Activated CD8-positive, alpha-beta T cell treated with anti-CD3 and anti-CD28 coated beads for 36 hours (primary cell): ENCODE measurements around the gene KIAA0319L. TPM values are rescaled to one million over a fixed set of nuclear protein-coding genes. Genes with fewer than 3 reads are reported as not detected.

Source experiments
- ATAC-seq: fragments of 200-7000 bp; cut with Tn5 transposase; one replicate; pipeline ENCODE4 v1.10.0; 2021; ENCODE audit warnings: mild to moderate bottlenecking, moderate library complexity
- CTCF ChIA-PET: fragments of 350-600 bp; sonication (Branson Sonifier 250); formaldehyde crosslinking; loops from one replicate; lab custom pipeline; 2021; ENCODE audit warnings: antibody characterized with exemption; lab: Charles Lee
- POLR2A ChIA-PET: fragments of 350-600 bp; sonication (Branson Sonifier 250); formaldehyde crosslinking; loops from one replicate; lab custom pipeline; 2021; ENCODE audit warnings: antibody characterized with exemption; lab: Charles Lee
- DNase-seq: peaks from one replicate; pipeline ENCODE4 v3.0.0-alpha.2; 2020
- H3K27ac Mint-ChIP-seq: one replicate; pipeline ENCODE4 v1.8.0; 2021; ENCODE audit warnings: mild to moderate bottlenecking, mixed read lengths
- H3K27me3 Mint-ChIP-seq: one replicate; pipeline ENCODE4 v1.8.0; 2021; ENCODE audit warnings: mixed read lengths
- H3K36me3 Mint-ChIP-seq: one replicate; pipeline ENCODE4 v1.8.0; 2021; ENCODE audit warnings: low read depth, mixed read lengths
- H3K4me1 Mint-ChIP-seq: one replicate; pipeline ENCODE4 v1.8.0; 2021; ENCODE audit warnings: low read depth, mixed read lengths
- H3K4me3 Mint-ChIP-seq: one replicate; pipeline ENCODE4 v1.8.0; 2021; ENCODE audit warnings: mild to moderate bottlenecking, moderate library complexity, mixed read lengths
- H3K9me3 Mint-ChIP-seq: one replicate; pipeline ENCODE4 v1.8.0; 2021; ENCODE audit warnings: mixed read lengths
- CTCF ChIP-seq: fragments of 200-600 bp; IDR thresholded peaks from one replicate; pipeline ENCODE4 v1.8.0; 2022; ENCODE audit warnings: antibody characterized with exemption, mild to moderate bottlenecking
- intact Hi-C: fragments of 100-400 bp; cut with micrococcal nuclease; formaldehyde crosslinking; loops from one replicate; pipeline ENCODE4 v1.10.0; 2022
- total RNA-seq, 2 experiments: library from RNA; stranded (reverse); gene quantifications; one replicate each; pipeline ENCODE4 v1.2.3, GENCODE V29; 2021

KIAA0319L gene
- total RNA-seq, 2 experiments from 2014 or later: 22.8 to 30.9 TPM

- H3K4me3 Mint-ChIP-seq: no peak overlapping the region
- peaks cover 36% of the 10 kb centered on the region for H3K36me3 Mint-ChIP-seq
- no peak for ATAC-seq
- POLR2A ChIA-PET: no interaction called here
- H3K4me1 Mint-ChIP-seq: peaks cover 9% of the 10 kb centered on the region
- H3K27ac Mint-ChIP-seq: peak overlapping the region; percentile 2
- no peak for TF ChIP-seq CTCF
- H3K27me3 Mint-ChIP-seq: no peaks in the 10 kb centered on the region
- H3K9me3 Mint-ChIP-seq: peaks cover 8% of the 10 kb centered on the region
- intact Hi-C loops: no loop called here
- DNase-seq: no peak
- CTCF ChIA-PET: interaction anchor here (1.2 kb wide), 1 partner anchor 10 kb away, joined by 3 read pairs; no protein-coding TSS in a partner anchor
Measured at GRCh38 chr1:35461966-35462651, 95.1 kb downstream of the KIAA0319L start.

- H3K36me3 Mint-ChIP-seq: peaks cover 31% of the 10 kb centered on the region
- H3K4me1 Mint-ChIP-seq: peaks cover 9% of the 10 kb centered on the region
- ChIA-PET CTCF (interaction anchor here (2.1 kb wide), 1 partner anchor 10 kb away, joined by 17 read pairs; no protein-coding TSS in a partner anchor), POLR2A (no interaction called here)
- no peak overlapping the region for H3K27ac Mint-ChIP-seq
- ATAC-seq: no peak
- intact Hi-C loops: no loop called here
- no peak for DNase-seq
- TF ChIP-seq CTCF: no peak
- H3K27me3 Mint-ChIP-seq: no peaks in the 10 kb centered on the region
- no peak overlapping the region for H3K4me3 Mint-ChIP-seq
- H3K9me3 Mint-ChIP-seq: peaks cover 5% of the 10 kb centered on the region
Measured at GRCh38 chr1:35460796-35461195, 96.4 kb downstream of the KIAA0319L start.

GRCh38 chr1:35454616-35455015 is 102.6 kb downstream of the KIAA0319L start:
- Mint-ChIP-seq H3K4me1 (peaks cover 32% of the 10 kb centered on the region), H3K27me3 (no peaks in the 10 kb centered on the region), H3K36me3 (peaks cover 12% of the 10 kb centered on the region), H3K9me3 (no peaks in the 10 kb centered on the region), H3K4me3 (no peak overlapping the region), H3K27ac (peak overlapping the region; percentile 57)
- ATAC-seq: peak; percentile 70
- POLR2A ChIA-PET: interaction anchor here (0.6 to 1.1 kb wide), 3 partner anchors 15 to 108 kb away, joined by 3 to 5 read pairs (median 4); no protein-coding TSS in a partner anchor
- TF ChIP-seq CTCF: no peak
- CTCF ChIA-PET: interaction anchor here (0.9 to 7.5 kb wide), 9 partner anchors 11 to 113 kb away, joined by 3 to 105 read pairs (median 6); no protein-coding TSS in a partner anchor
- intact Hi-C loops: loop anchor here (5.0 kb wide), 1 partner anchor 108 kb away; no protein-coding TSS in a partner anchor
- DNase-seq: no peak

GRCh38 chr1:35454176-35454575 is 103.0 kb downstream of the KIAA0319L start:
- H3K27me3 Mint-ChIP-seq: no peaks in the 10 kb centered on the region

More at GRCh38 chr1:35454176-35454575, 103.0 kb downstream of the KIAA0319L start:
- no peak for TF ChIP-seq CTCF
- Mint-ChIP-seq H3K36me3 (peaks cover 15% of the 10 kb centered on the region), H3K4me3 (no peak overlapping the region), H3K9me3 (no peaks in the 10 kb centered on the region), H3K27ac (peak overlapping the region; percentile 57), H3K4me1 (peaks cover 32% of the 10 kb centered on the region)
- ChIA-PET CTCF (interaction anchor here (0.9 to 7.5 kb wide), 9 partner anchors 11 to 114 kb away, joined by 3 to 140 read pairs (median 14); no protein-coding TSS in a partner anchor), POLR2A (interaction anchor here (0.6 to 1.1 kb wide), 3 partner anchors 14 to 108 kb away, joined by 3 to 5 read pairs (median 4); no protein-coding TSS in a partner anchor)
- DNase-seq (no peak), ATAC-seq (peak; percentile 6)
- intact Hi-C loops: loop anchor here (5.0 kb wide), 1 partner anchor 108 kb away; no protein-coding TSS in a partner anchor
